CD4-positive, alpha-beta T cell treated with Interferon alpha-2 for 1 hour (primary cell): ENCODE data around the gene LPAR3.

Source experiments
- DNase-seq, 2 donors: peaks; one replicate each; pipeline ENCODE4 v3.0.0-alpha.2; 2020 to 2022

LPAR3 gene

DNA sequence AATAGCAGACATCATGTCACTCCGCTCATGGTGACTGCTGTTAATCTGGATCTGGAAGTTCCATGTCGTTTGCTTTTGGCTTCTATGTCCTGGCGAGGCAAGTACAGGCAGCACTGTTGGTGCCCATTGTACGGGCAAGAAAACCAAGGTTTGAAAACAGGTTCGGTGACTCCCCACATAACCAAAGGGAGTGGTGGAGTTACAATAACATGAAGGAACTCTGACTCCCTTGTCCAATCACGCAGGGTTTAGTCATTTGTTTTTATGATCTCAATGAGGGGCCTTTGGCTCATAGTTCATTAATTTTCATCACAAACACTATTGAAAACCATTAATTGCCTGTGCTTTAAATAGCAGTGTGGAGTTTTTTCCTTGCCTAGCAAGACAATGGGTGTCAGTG is 119.8 kb downstream of the LPAR3 start:
- no peak for DNase-seq

GRCh38 chr1:84772428-84772943 is 120.5 kb downstream of the LPAR3 start:
- DNase-seq, result peak; percentile 67 to 74

DNA sequence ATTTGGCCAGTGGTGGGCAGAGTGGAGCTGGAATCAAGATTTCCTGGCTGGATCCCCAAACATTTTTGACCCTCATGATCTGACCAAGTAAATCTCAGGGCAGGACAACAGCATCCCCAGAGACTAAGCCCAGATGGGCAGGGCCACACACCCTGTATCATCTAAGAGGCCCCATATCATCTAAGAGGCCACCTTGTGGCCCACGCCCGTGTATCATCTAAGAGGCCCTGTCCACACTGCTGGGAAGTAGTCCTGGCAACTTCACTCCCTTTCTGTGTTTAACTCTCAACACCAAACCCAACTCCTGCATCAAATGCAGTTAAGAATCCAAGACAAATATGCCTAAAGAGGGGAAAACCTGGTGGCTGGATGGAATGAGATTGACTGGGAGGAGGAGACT is 121.1 kb downstream of the LPAR3 start:
- no peak for DNase-seq

DNA sequence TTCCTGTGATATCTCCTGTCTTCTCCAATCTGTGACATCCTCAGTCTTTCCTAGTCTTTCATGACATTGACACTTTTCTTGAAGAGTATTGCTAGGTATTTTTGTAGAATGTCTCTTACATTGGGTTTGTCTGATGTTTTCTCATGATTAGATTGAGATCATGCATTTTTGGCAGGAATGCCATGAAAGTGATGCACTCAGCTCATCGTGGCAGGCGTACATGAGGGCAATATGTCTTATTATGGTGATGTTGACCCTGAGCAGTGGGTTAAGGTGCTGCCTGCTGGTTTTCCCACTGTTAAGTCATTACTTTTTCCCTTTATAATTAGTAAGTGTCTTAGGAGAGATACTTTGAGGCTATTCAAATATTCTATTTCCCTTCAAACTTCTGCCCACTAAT is 122.5 kb downstream of the LPAR3 start:
- no peak for DNase-seq

DNA sequence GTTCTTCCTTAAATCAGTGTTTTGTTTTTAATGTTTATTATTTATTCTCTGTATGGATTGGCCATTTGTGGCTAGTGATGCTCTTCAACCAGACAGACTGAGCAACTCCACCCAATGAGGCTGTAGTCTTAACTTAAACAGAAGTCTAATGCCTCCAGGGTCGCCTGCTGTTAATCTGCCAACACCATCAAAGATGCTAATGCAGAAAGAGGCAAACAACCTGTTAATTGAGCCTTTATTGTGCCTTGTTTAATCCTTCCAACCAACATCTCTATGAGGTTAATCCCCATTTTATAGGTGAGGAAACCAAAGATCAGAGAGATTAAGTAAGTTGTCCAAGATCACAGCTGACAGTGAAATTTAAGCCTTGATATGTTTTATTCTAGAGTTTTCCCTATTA is 123.4 kb downstream of the LPAR3 start:
- no peak for DNase-seq

- DNase-seq, result no peak
Observed at GRCh38 chr1:84768634-84769033, 124.4 kb downstream of the LPAR3 start.

GRCh38 chr1:84763912-84764680 is 128.9 kb downstream of the LPAR3 start:
- DNase-seq, result no peak

DNA sequence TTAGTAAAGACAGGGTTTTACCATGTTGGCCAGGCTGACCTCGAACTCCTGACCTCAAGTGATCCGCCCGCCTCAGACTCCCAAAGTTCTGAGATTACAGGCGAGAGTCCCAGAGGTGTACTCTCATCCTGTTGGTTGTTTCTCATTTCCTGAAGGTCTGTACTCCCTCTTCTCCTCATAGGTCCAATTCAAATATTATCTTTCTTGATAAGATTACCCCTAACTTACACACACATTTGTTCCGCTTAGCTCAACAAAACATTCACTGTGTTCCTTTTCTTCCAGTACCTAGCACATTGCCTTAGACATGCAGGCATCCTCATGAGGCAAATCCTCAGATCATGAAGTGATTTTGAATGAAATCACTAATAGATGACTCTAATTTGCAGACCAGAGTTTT is 130.3 kb downstream of the LPAR3 start:
- DNase-seq, result no peak
